Keratinocyte (primary cell): ENCODE measurements around the gene SF1. TPM values are rescaled to one million over a fixed set of nuclear protein-coding genes. Genes with fewer than 3 reads are reported as not detected.

Experiments
- DNase-seq: peaks from one replicate; pipeline ENCODE4 v3.0.0-alpha.2; 2011; ENCODE audit warnings: low read depth, missing footprints, low spot score
- FAIRE-seq: peaks from 2 replicates; lab custom pipeline; 2011; peaks lifted over from hg19 to GRCh38; lab: Jason Lieb, UNC
- H2AFZ ChIP-seq: 2 replicates; pipeline ENCODE4 v1.6.0; 2012; ENCODE audit warnings: low read length, control low read depth, inconsistent platforms; ENCODE audit not compliant: control insufficient read depth
- H3K27ac ChIP-seq: 2 replicates; pipeline ENCODE4 v1.5.1; 2011; ENCODE audit warnings: low read length; ENCODE audit not compliant: control insufficient read depth, insufficient read depth
- H3K27me3 ChIP-seq: 3 replicates; pipeline ENCODE4 v1.6.0; 2011; ENCODE audit warnings: low read length; ENCODE audit not compliant: control insufficient read depth, insufficient read depth; ENCODE audit errors: extremely low read depth
- H3K36me3 ChIP-seq, 2 experiments: 2 replicates in 1 of 2; 3 replicates in 1 of 2; pipeline ENCODE4 v1.5.1; 2011; ENCODE audit warnings: low read length in 2 of 2, mild to moderate bottlenecking in 1 of 2; ENCODE audit not compliant: control insufficient read depth in 2 of 2, insufficient read depth in 2 of 2; ENCODE audit errors: extremely low read depth in 1 of 2
- H3K4me1 ChIP-seq: 3 replicates; pipeline ENCODE4 v1.5.1; 2011; ENCODE audit warnings: low read length; ENCODE audit not compliant: control insufficient read depth, insufficient read depth; ENCODE audit errors: extremely low read depth
- H3K4me2 ChIP-seq: 3 replicates; pipeline ENCODE4 v1.6.0; 2011; ENCODE audit warnings: low read depth, low read length; ENCODE audit not compliant: control insufficient read depth, insufficient read depth; ENCODE audit errors: extremely low read depth
- H3K4me3 ChIP-seq, 3 experiments: fragments of 200-600 bp in 1 of 3; sonication (generic) in 1 of 3; 2 replicates in 2 of 3; 3 replicates in 1 of 3; pipeline ENCODE4 v1.5.1; 2011 to 2016; ENCODE audit warnings: low read length in 3 of 3, mild to moderate bottlenecking in 3 of 3, control low read depth in 2 of 3, inconsistent platforms in 1 of 3, low read depth in 1 of 3, mixed read lengths in 1 of 3, mixed run types in 1 of 3, moderate library complexity in 1 of 3; ENCODE audit not compliant: control insufficient read depth in 2 of 3, insufficient read depth in 2 of 3; ENCODE audit errors: extremely low read depth in 1 of 3
- H3K79me2 ChIP-seq: 2 replicates; pipeline ENCODE4 v1.6.0; 2012; ENCODE audit warnings: low read length; ENCODE audit not compliant: control insufficient read depth, insufficient read depth
- H3K9ac ChIP-seq: 3 replicates; pipeline ENCODE4 v1.6.0; 2011; ENCODE audit warnings: low read length; ENCODE audit not compliant: control insufficient read depth, insufficient read depth; ENCODE audit errors: extremely low read depth
- H3K9me1 ChIP-seq: 3 replicates; pipeline ENCODE4 v1.6.0; 2011; ENCODE audit warnings: low read length; ENCODE audit not compliant: control insufficient read depth, insufficient read depth; ENCODE audit errors: extremely low read depth
- H3K9me3 ChIP-seq: 2 replicates; pipeline ENCODE4 v1.5.1; 2012; ENCODE audit warnings: low read depth, low read length; ENCODE audit not compliant: control insufficient read depth
- H4K20me1 ChIP-seq: 3 replicates; pipeline ENCODE4 v1.6.0; 2011; ENCODE audit warnings: low read length; ENCODE audit not compliant: control insufficient read depth, insufficient read depth; ENCODE audit errors: extremely low read depth
- CTCF ChIP-seq, 3 experiments: IDR thresholded peaks in 1 of 3; conservative IDR thresholded peaks in 1 of 3; optimal IDR thresholded peaks in 1 of 3; 2 replicates in 2 of 3; 3 replicates in 1 of 3; pipeline versions ENCODE3 to v1.5.1; 2011; ENCODE audit warnings: low read length in 3 of 3, mild to moderate bottlenecking in 3 of 3, moderate library complexity in 2 of 3, control low read depth in 1 of 3, inconsistent platforms in 1 of 3; ENCODE audit not compliant: insufficient read depth in 2 of 3; ENCODE audit errors: extremely low read depth in 1 of 3
- EZH2 ChIP-seq: IDR thresholded peaks from one replicate; pipeline ENCODE4 v1.6.1; 2012; ENCODE audit warnings: inconsistent platforms, mild to moderate bottlenecking, low read length, moderate library complexity
- dilution Hi-C: fragments of 300-500 bp; cut with MboI; formaldehyde crosslinking; loops from one replicate; pipeline ENCODE4 v1.7.0; 2020; ENCODE audit warnings: low sequenced_read_pairs; ENCODE audit not compliant: extremely low pct_ligation_motif_present
- polyA plus RNA-seq, 5 experiments: library from polyadenylated mRNA; depleted of rRNA in 3 of 5; stranded (reverse) in 3 of 5; stranded (forward) in 1 of 5; unstranded in 1 of 5; fragments of >200 nt; gene quantifications; 1 replicate in 1 of 5; 2 replicates in 3 of 5; 3 replicates in 1 of 5; pipeline versions ENCODE4 v1.2.1 to v1.2.3, GENCODE V29; 2011 to 2012; ENCODE audit warnings: missing spikeins in 2 of 5, low read depth in 1 of 5, low replicate concordance in 1 of 5

SF1 gene
- polyA plus RNA-seq, 1 donor (not counting 4 experiments of a cell fraction or from before 2014, with no cell fraction given): 54.5 TPM

- Histone ChIP-seq H3K4me2 (no peak overlapping the region), H3K4me3 (no peak overlapping the region), H3K9me3 (no peaks in the 10 kb centered on the region), H3K27ac (no peak overlapping the region), H3K27me3 (no peaks in the 10 kb centered on the region), H3K36me3 (no peaks in the 10 kb centered on the region), H4K20me1 (no peaks in the 10 kb centered on the region), H3K9ac (no peak overlapping the region), H3K4me1 (peaks cover 6% of the 10 kb centered on the region), H3K9me1 (no peaks in the 10 kb centered on the region), H3K79me2 (no peaks in the 10 kb centered on the region), H2AFZ (no peak overlapping the region)
- FAIRE-seq (no peak), DNase-seq (no peak)
- dilution Hi-C loops: no loop called here
- TF ChIP-seq CTCF (optimal IDR thresholded peaks at IDR 0.05 in 1 of 3, IDR thresholded peaks at IDR 0.05 in 1 of 3, conservative IDR thresholded peaks at IDR 0.05 in 1 of 3; ENCODE audit: extremely low read depth in 1 of 3, insufficient read depth in 2 of 3, low read length in 3 of 3) (no peak), EZH2 (no peak)
Observed at GRCh38 chr11:64752175-64752970, 26.0 kb downstream of the SF1 start.

GRCh38 chr11:64751580-64751979 is 26.8 kb downstream of the SF1 start:
- no peak for FAIRE-seq
- dilution Hi-C loops: no loop called here

More at GRCh38 chr11:64751580-64751979, 26.8 kb downstream of the SF1 start:
- Histone ChIP-seq H3K9me3 (no peaks in the 10 kb centered on the region), H3K27me3 (peaks cover 4% of the 10 kb centered on the region), H3K27ac (no peak overlapping the region), H4K20me1 (no peaks in the 10 kb centered on the region), H3K79me2 (no peaks in the 10 kb centered on the region), H3K9ac (no peak overlapping the region), H3K4me2 (no peak overlapping the region), H3K9me1 (no peaks in the 10 kb centered on the region), H3K36me3 (no peaks in the 10 kb centered on the region), H2AFZ (no peak overlapping the region), H3K4me1 (peaks cover 6% of the 10 kb centered on the region), H3K4me3 (no peak overlapping the region)
- TF ChIP-seq EZH2 (no peak), CTCF (optimal IDR thresholded peaks at IDR 0.05 in 1 of 3, IDR thresholded peaks at IDR 0.05 in 1 of 3, conservative IDR thresholded peaks at IDR 0.05 in 1 of 3; ENCODE audit: extremely low read depth in 1 of 3, insufficient read depth in 2 of 3, low read length in 3 of 3) (no peak)
- no peak for DNase-seq
